ENCODE results near the gene SLCO4A1. TPM values are rescaled to one million over a fixed set of nuclear protein-coding genes. Genes with fewer than 3 reads are reported as not detected.

Gene SLCO4A1
- total and polyA plus RNA-seq, 2 donors (not counting 3 experiments of a cell fraction or from before 2014, with no cell fraction given) = 1.4 to 4.1 TPM

- FAIRE-seq (no peak), DNase-seq (ENCODE audit: low read depth, low spot score) (no peak)
- Histone ChIP-seq H3K4me1 (ENCODE audit: control insufficient read depth, extremely low read depth, insufficient read depth, low read length) (no peaks in the 10 kb centered on the region), H3K27ac (ENCODE audit: insufficient read depth, low read depth, low read length) (no peak overlapping the region), H2AFZ (ENCODE audit: low read depth, low read length) (no peak overlapping the region), H3K9ac (replicated peaks; ENCODE audit: extremely low read depth, insufficient read depth, low read length) (no peak overlapping the region), H3K9me3 (replicated peaks; ENCODE audit: control insufficient read depth, insufficient read depth, low read length) (no peaks in the 10 kb centered on the region), H3K9me1 (replicated peaks; ENCODE audit: control insufficient read depth, extremely low read depth, insufficient read depth, low read length) (no peaks in the 10 kb centered on the region), H3K36me3 (ENCODE audit: control insufficient read depth in 2 of 2, extremely low read depth in 1 of 2, insufficient read depth in 2 of 2, low read length in 2 of 2) (no peaks in the 10 kb centered on the region), H3K79me2 (ENCODE audit: control insufficient read depth, insufficient read depth, low read length) (no peaks in the 10 kb centered on the region), H3K4me2 (ENCODE audit: insufficient read depth, low read length) (no peak overlapping the region), H3K4me3 (replicated peaks in 1 of 3; ENCODE audit: insufficient read depth in 1 of 3, low read depth in 1 of 3, low read length in 3 of 3) (no peak overlapping the region), H4K20me1 (replicated peaks; ENCODE audit: control insufficient read depth, extremely low read depth, insufficient read depth, low read length) (no peaks in the 10 kb centered on the region), H3K27me3 (ENCODE audit: control insufficient read depth in 2 of 2, insufficient read depth in 2 of 2, low read length in 2 of 2) (peaks cover 0 to 2% of the 10 kb centered on the region in 2 experiments)
- intact Hi-C loops (cut with micrococcal nuclease) = no loop called here
- ChIA-PET CTCF (interaction anchor here (0.6 to 3.3 kb wide), 6 partner anchors 9 to 186 kb away, joined by 3 to 26 read pairs (median 4); no protein-coding TSS in a partner anchor), POLR2A (no interaction called here)
- no peak for TF ChIP-seq EZH2 (IDR thresholded peaks at IDR 0.05; ENCODE audit: borderline replicate concordance, low read depth, low read length, severe bottlenecking)
- no peak for TF ChIP-seq FOS (IDR thresholded peaks at IDR 0.05; ENCODE audit: borderline replicate concordance, insufficient read depth, low read length)
- TF ChIP-seq POLR2A (IDR thresholded peaks at IDR 0.05; ENCODE audit: low read depth, low read length) = no peak
- TF ChIP-seq GATA2 (IDR thresholded peaks at IDR 0.05; ENCODE audit: insufficient read depth, insufficient read length, low read depth, low read length) = no peak
- no peak for TF ChIP-seq POLR2AphosphoS5 (IDR thresholded peaks at IDR 0.05; ENCODE audit: insufficient read depth, low read depth, low read length)
- TF ChIP-seq MAX (IDR thresholded peaks at IDR 0.05; ENCODE audit: insufficient read depth, insufficient read length) = no peak
- no peak for TF ChIP-seq MYC (IDR thresholded peaks at IDR 0.05; ENCODE audit: low read depth, low read length)
- no peak for TF ChIP-seq JUN (IDR thresholded peaks at IDR 0.05; ENCODE audit: borderline replicate concordance, insufficient read depth, insufficient read length, low read depth)
- no peak for TF ChIP-seq CTCF (IDR thresholded peaks at IDR 0.05; ENCODE audit: extremely low read depth in 1 of 2, insufficient read depth in 1 of 2, low read depth in 1 of 2, low read length in 2 of 2)
- no TSS peak for BruUV-seq (replicated peaks)
- dilution Hi-C loops (cut with MboI; ENCODE audit: extremely low pct_ligation_motif_present, low sequenced_read_pairs) = no loop called here
Observed at GRCh38 chr20:62685781-62686555, 43.7 kb downstream of the SLCO4A1 start.
